ENCODE results near the gene FRAS1.
A peak's percentile ranks its signal among the peaks of the same experiment; 100 is the strongest.

Gene FRAS1

DNA sequence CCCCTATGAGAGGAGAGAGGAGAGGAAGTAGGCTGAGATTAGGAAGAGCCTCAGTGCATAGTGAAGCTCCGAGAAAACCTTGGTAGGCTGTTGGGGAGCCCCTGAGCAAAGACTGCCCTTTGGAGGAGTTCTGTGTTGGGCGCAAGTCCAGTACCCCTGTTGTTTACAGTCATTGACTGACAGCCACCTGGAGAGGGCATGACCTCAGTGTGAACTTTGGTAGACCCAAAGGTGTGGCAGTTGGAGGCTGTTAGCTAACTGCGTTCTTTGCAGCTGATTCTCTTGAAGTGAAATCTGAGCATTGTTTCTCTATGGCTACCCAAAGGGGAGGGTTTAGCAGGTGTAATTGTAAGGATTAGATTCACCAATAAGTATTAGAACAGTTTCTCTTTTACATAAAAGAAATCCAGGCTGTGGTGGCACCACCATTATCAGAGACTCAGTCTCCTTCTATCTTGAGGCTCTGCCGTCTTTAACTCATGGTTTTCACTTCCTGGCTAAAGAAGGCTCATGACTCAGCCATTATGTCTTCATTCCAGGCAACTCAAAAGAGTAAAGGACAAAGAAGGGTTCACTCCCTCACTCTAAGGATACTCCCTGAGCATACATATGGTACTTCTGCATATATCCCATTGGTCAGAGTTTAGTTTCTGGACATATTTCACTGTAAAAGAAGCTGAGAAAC, 527.9 kb downstream of the FRAS1 start:
- no peak for DNase-seq (ENCODE audit: low spot score)

GRCh38 chr4:78585633-78586032, 528.5 kb downstream of the FRAS1 start:
- no peak for DNase-seq (ENCODE audit: low spot score)

DNA sequence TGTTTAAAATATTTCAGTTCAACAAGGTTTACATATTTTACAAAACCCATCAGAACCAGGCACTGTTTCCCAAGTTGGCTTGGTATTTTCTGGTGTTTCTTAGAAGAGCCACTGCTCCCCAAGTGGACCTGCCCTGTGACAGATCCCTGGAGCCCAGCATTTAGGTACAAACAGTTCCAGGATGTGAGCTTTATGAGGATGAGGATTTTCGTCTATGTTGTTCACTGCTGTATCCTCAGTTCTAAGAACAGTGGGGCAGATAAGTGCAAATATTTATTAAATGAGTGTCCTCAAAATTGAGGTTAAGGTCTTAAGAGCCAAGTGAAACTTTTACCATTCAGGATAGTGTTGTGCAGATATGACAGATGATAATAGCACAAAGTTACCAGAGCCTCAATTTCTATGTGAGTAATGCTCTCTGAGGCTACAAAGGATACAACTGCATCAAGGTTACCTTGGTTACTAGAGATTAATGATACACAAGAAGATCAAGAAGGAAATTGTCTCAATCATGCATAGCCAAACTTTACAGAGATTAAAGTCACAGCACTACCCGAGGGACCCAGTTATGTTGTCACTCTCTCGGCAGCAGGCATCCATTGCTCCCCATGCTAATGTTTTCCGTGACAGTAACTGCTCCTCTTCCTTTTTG, 531.9 kb downstream of the FRAS1 start:
- no peak for DNase-seq (ENCODE audit: low spot score)

GRCh38 chr4:78591404-78591803, 534.3 kb downstream of the FRAS1 start:
- no peak for DNase-seq (ENCODE audit: low spot score)

- peak; percentile 9 for DNase-seq (ENCODE audit: low spot score)
Measured at GRCh38 chr4:78592088-78592783, 535.1 kb downstream of the FRAS1 start.

Data from activated CD4-positive, alpha-beta T cell treated with anti-CD3 and anti-CD28 coated beads, Interleukin-2, Interleukin-4, amounts not matched to agents 100 ng/mL and 50 ng/mL, durations not matched to agents 16 hours and 8 hours (primary cell).